Tibial nerve (tissue), 4 donors: ENCODE data around the gene IGFBP3. TPM values are rescaled to one million over a fixed set of nuclear protein-coding genes. Genes with fewer than 3 reads are reported as not detected.

Experiments used
- DNase-seq, 2 donors: peaks; one replicate each; pipeline ENCODE4 v3.0.0-alpha.2; 2019; ENCODE audit warnings: low spot score in 2 of 2
- H3K27ac ChIP-seq, 4 donors: fragments of 200-600 bp; sonication (generic) in 3 of 4; one replicate each; pipeline ENCODE4 v1.5.1; 2017 to 2019; ENCODE audit warnings: mild to moderate bottlenecking in 1 of 4
- H3K27me3 ChIP-seq, 2 donors: fragments of 200-600 bp; sonication (generic) in 1 of 2; one replicate each; pipeline versions ENCODE4 v1.5.1 to v1.6.0; 2017 to 2019
- H3K36me3 ChIP-seq, 3 donors: fragments of 200-600 bp; sonication (generic); one replicate each; pipeline ENCODE4 v1.5.1; 2018 to 2019
- H3K4me1 ChIP-seq, 4 donors: fragments of 200-600 bp; sonication (generic) in 3 of 4; one replicate each; pipeline ENCODE4 v1.5.1; 2017 to 2019
- H3K4me3 ChIP-seq, 4 donors: fragments of 200-600 bp; sonication (generic) in 3 of 4; one replicate each; pipeline ENCODE4 v1.5.1; 2017 to 2019; ENCODE audit warnings: mild to moderate bottlenecking in 1 of 4, moderate library complexity in 1 of 4
- H3K9me3 ChIP-seq, 4 donors: fragments of 200-600 bp; sonication (generic) in 3 of 4; one replicate each; pipeline ENCODE4 v1.5.1; 2017 to 2019
- EP300 ChIP-seq, 2 donors: sonication (generic); formaldehyde crosslinking; IDR thresholded peaks; one replicate each; pipeline ENCODE4 v1.6.1; 2017; ENCODE audit warnings: antibody characterized with exemption in 2 of 2, mild to moderate bottlenecking in 1 of 2
- POLR2A ChIP-seq, 2 donors: fragments of 450-650 bp; IDR thresholded peaks; one replicate each; pipeline ENCODE4 v1.6.1; 2017; ENCODE audit warnings: antibody characterized with exemption in 2 of 2, mild to moderate bottlenecking in 2 of 2, moderate library complexity in 2 of 2
- WGBS, 2 donors: methylation state at CpG; one replicate each; pipeline ENCODE4 v1.1.5; 2018; 5-methylcytosine and 5-hydroxymethylcytosine counted together
- total RNA-seq, 4 donors: library from RNA; depleted of rRNA; stranded (reverse); fragments of >200 nt; gene quantifications; one replicate each; pipeline ENCODE4 v1.1.0, GENCODE V29; 2016
- TF ChIP-seq, protein P1 (sequence below), 5 experiments: fragments of 200-600 bp in 3 of 5; fragments of 450-650 bp in 2 of 5; sonication (generic) in 3 of 5; IDR thresholded peaks; one replicate each; pipeline ENCODE4 v1.5.1; 2016 to 2019; ENCODE audit warnings: antibody characterized with exemption in 5 of 5, mild to moderate bottlenecking in 3 of 5, moderate library complexity in 2 of 5

The IGFBP3 gene
- total RNA-seq, 4 donors from 2014 or later = 145 to 377 (median 257) TPM

DNA sequence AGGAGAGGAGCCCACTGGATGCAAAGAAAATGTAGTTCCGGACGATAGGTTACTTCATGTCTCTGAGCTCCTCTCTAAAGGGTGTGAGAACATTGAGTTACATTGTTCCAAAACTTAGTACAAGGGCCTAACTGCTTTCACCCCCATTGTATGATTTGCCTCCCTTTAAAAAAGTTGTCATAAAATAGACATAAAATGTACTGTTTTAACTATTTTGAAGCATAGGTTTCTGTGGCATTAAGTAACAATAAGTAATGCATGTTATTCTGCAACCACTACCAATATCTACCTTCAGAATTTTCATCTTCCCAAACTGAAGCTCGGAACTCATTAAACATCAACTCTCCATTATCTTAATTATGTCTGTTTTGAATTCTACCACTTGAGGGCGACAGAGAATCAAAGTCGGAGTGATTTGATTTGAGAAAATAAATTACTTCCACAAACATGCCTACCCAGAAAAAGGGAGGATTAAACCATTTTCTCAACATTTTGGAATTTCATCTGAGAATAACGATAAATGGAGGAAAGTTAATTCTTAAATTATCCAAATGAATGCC is 30.1 kb downstream of the IGFBP3 start:
- Histone ChIP-seq H3K4me3 (no peak overlapping the region), H3K27ac (no peak overlapping the region), H3K4me1 (peaks cover 0 to 14% (median 0%) of the 10 kb centered on the region in 4 donors), H3K36me3 (no peaks in the 10 kb centered on the region), H3K9me3 (no peaks in the 10 kb centered on the region), H3K27me3 (peaks cover 0 to 53% of the 10 kb centered on the region in 2 donors)
- TF ChIP-seq, protein P1, sequence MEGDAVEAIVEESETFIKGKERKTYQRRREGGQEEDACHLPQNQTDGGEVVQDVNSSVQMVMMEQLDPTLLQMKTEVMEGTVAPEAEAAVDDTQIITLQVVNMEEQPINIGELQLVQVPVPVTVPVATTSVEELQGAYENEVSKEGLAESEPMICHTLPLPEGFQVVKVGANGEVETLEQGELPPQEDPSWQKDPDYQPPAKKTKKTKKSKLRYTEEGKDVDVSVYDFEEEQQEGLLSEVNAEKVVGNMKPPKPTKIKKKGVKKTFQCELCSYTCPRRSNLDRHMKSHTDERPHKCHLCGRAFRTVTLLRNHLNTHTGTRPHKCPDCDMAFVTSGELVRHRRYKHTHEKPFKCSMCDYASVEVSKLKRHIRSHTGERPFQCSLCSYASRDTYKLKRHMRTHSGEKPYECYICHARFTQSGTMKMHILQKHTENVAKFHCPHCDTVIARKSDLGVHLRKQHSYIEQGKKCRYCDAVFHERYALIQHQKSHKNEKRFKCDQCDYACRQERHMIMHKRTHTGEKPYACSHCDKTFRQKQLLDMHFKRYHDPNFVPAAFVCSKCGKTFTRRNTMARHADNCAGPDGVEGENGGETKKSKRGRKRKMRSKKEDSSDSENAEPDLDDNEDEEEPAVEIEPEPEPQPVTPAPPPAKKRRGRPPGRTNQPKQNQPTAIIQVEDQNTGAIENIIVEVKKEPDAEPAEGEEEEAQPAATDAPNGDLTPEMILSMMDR (IDR thresholded peaks at IDR 0.05) = peak; percentile 42 to 60 (median 50)
- TF ChIP-seq POLR2A (IDR thresholded peaks at IDR 0.05) = no peak
- WGBS, 2 donors = 33 to 36% methylated on average over 6 of the region's 6 CpGs
- peak in 1 of 2 donors; percentile 35 for DNase-seq

GRCh38 chr7:45890125-45890901 is 30.8 kb downstream of the IGFBP3 start:
- no peak overlapping the region for H3K27ac ChIP-seq
- H3K4me3 ChIP-seq = no peak overlapping the region
- peaks cover 0 to 48% of the 10 kb centered on the region in 2 donors for H3K27me3 ChIP-seq
- 83 to 94% methylated on average over 8 of the region's 8 CpGs for WGBS, 2 donors
- H3K9me3 ChIP-seq = no peaks in the 10 kb centered on the region
- TF ChIP-seq POLR2A (IDR thresholded peaks at IDR 0.05) (no peak), EP300 (IDR thresholded peaks at IDR 0.05) (no peak)
- TF ChIP-seq, protein P1 (IDR thresholded peaks at IDR 0.05) = no peak
- no peaks in the 10 kb centered on the region for H3K36me3 ChIP-seq
- DNase-seq = no peak
- peaks cover 0 to 14% (median 0%) of the 10 kb centered on the region in 4 donors for H3K4me1 ChIP-seq

- no peak for TF ChIP-seq EP300 (IDR thresholded peaks at IDR 0.05)
- TF ChIP-seq, protein P1 (IDR thresholded peaks at IDR 0.05) = no peak
- TF ChIP-seq POLR2A (IDR thresholded peaks at IDR 0.05) = no peak
- peaks cover 0 to 14% (median 0%) of the 10 kb centered on the region in 4 donors for H3K4me1 ChIP-seq
- no peak overlapping the region for H3K4me3 ChIP-seq
- WGBS, 2 donors = 61 to 65% methylated on average over 8 of the region's 8 CpGs
- no peaks in the 10 kb centered on the region for H3K9me3 ChIP-seq
- no peak overlapping the region for H3K27ac ChIP-seq
- DNase-seq = no peak
- H3K36me3 ChIP-seq = no peaks in the 10 kb centered on the region
- H3K27me3 ChIP-seq = peaks cover 0 to 52% of the 10 kb centered on the region in 2 donors
Observed at GRCh38 chr7:45889367-45890067, 31.6 kb downstream of the IGFBP3 start.

DNA sequence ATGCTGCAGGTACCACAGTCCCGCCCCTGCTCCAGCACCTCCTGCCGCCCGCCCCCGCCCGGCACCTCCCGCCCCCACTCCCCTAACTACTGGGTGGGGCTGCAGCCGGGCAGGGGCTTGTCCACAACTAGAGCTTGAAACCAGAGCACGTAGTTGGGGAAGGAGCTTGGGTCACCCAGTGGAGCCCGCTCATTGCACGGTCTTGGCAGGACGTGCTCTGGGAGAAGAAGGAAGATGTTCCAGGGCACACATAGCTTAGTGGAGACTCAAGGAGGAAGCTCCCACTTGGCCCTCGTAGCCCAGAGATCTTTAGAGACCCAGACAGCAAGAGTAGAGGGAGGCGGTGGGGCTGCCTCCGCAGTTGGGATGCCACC is 32.1 kb downstream of the IGFBP3 start:
- Histone ChIP-seq H3K9me3 (no peaks in the 10 kb centered on the region), H3K36me3 (no peaks in the 10 kb centered on the region), H3K27me3 (peaks cover 0 to 52% of the 10 kb centered on the region in 2 donors), H3K4me1 (peaks cover 0 to 14% (median 0%) of the 10 kb centered on the region in 4 donors), H3K4me3 (peak overlapping the region in 1 of 4 donors; percentile 19), H3K27ac (no peak overlapping the region)
- 21 to 35% methylated on average over 8 to 13 of the region's 14 CpGs for WGBS, 2 donors
- TF ChIP-seq EP300 (IDR thresholded peaks at IDR 0.05) (no peak), POLR2A (IDR thresholded peaks at IDR 0.05) (no peak)
- TF ChIP-seq, protein P1 (IDR thresholded peaks at IDR 0.05) = no peak
- no peak for DNase-seq
